H9 (cell line): ENCODE data around the gene TENM4. TPM values are rescaled to one million over a fixed set of nuclear protein-coding genes. Genes with fewer than 3 reads are reported as not detected.

Experiments used
- DNase-seq: peaks from one replicate; pipeline ENCODE4 v3.0.0-alpha.2; 2017
- H2AFZ ChIP-seq: one replicate; pipeline ENCODE4 v1.6.1; 2013; ENCODE audit warnings: mild to moderate bottlenecking, low read length, control low read depth, moderate library complexity
- H2AK5ac ChIP-seq: 2 replicates; pipeline ENCODE4 v1.6.1; 2013; ENCODE audit warnings: low read length, control low read depth, mixed read lengths; ENCODE audit not compliant: insufficient read length
- H2BK120ac ChIP-seq: one replicate; pipeline ENCODE4 v1.6.1; 2013; ENCODE audit warnings: low read depth, mild to moderate bottlenecking, low read length, control low read depth, inconsistent platforms; ENCODE audit not compliant: poor library complexity, severe bottlenecking
- H2BK12ac ChIP-seq: 2 replicates; pipeline ENCODE4 v1.6.1; 2013; ENCODE audit warnings: low read length, control low read depth, mixed read lengths, low read depth; ENCODE audit not compliant: insufficient read length
- H2BK15ac ChIP-seq: 2 replicates; pipeline ENCODE4 v1.6.1; 2013; ENCODE audit warnings: low read depth, low read length, control low read depth
- H2BK20ac ChIP-seq: one replicate; pipeline ENCODE4 v1.6.1; 2013; ENCODE audit warnings: low read depth, mild to moderate bottlenecking, low read length, control low read depth, inconsistent platforms; ENCODE audit not compliant: poor library complexity, severe bottlenecking
- H2BK5ac ChIP-seq: 2 replicates; pipeline ENCODE4 v1.6.1; 2013; ENCODE audit warnings: low read length, control low read depth, mixed read lengths; ENCODE audit not compliant: insufficient read length
- H3K14ac ChIP-seq: 2 replicates; pipeline ENCODE4 v1.6.1; 2013; ENCODE audit warnings: low read length, control low read depth; ENCODE audit not compliant: insufficient read depth
- H3K18ac ChIP-seq: 2 replicates; pipeline ENCODE4 v1.6.1; 2013; ENCODE audit warnings: low read depth, mild to moderate bottlenecking, mixed read lengths, low read length, control low read depth; ENCODE audit not compliant: insufficient read length
- H3K23ac ChIP-seq: 2 replicates; pipeline ENCODE4 v1.6.1; 2013; ENCODE audit warnings: low read length, control low read depth, mixed read lengths, low read depth; ENCODE audit not compliant: insufficient read length
- H3K23me2 ChIP-seq: 2 replicates; pipeline ENCODE4 v1.6.1; 2013; ENCODE audit warnings: low read depth, mild to moderate bottlenecking, mixed read lengths, low read length, control low read depth; ENCODE audit not compliant: insufficient read length, poor library complexity, severe bottlenecking
- H3K27ac ChIP-seq: 2 replicates; pipeline ENCODE4 v1.5.1; 2013; ENCODE audit warnings: low read length, control low read depth, mixed read lengths, low read depth; ENCODE audit not compliant: insufficient read length
- H3K27me3 ChIP-seq: 2 replicates; pipeline ENCODE4 v1.6.1; 2013; ENCODE audit warnings: low read length, control low read depth, inconsistent platforms; ENCODE audit not compliant: insufficient read depth
- H3K4ac ChIP-seq: 2 replicates; pipeline ENCODE4 v1.6.1; 2013; ENCODE audit warnings: low read depth, mild to moderate bottlenecking, control low read depth, inconsistent platforms, low read length, moderate library complexity
- H3K4me1 ChIP-seq: 2 replicates; pipeline ENCODE4 v1.6.1; 2013; ENCODE audit warnings: low read length, control low read depth, inconsistent platforms; ENCODE audit not compliant: insufficient read depth
- H3K4me2 ChIP-seq: 2 replicates; pipeline ENCODE4 v1.6.1; 2013; ENCODE audit warnings: low read length, control low read depth, mixed read lengths; ENCODE audit not compliant: insufficient read length, insufficient read depth
- H3K56ac ChIP-seq: 2 replicates; pipeline ENCODE4 v1.6.1; 2013; ENCODE audit warnings: low read depth, mild to moderate bottlenecking, mixed read lengths, low read length, control low read depth; ENCODE audit not compliant: insufficient read length
- H3K79me1 ChIP-seq: 2 replicates; pipeline ENCODE4 v1.6.1; 2013; ENCODE audit warnings: low read depth, mild to moderate bottlenecking, moderate library complexity, low read length, control low read depth, inconsistent platforms; ENCODE audit not compliant: insufficient read depth, poor library complexity, severe bottlenecking
- H3K79me2 ChIP-seq: 2 replicates; pipeline ENCODE4 v1.6.1; 2013; ENCODE audit warnings: low read length, control low read depth, inconsistent platforms; ENCODE audit not compliant: insufficient read depth
- H3K9ac ChIP-seq: 2 replicates; pipeline ENCODE4 v1.6.1; 2013; ENCODE audit warnings: low read length, control low read depth, mixed read lengths; ENCODE audit not compliant: insufficient read length; ENCODE audit errors: extremely low read depth
- H3K9me3 ChIP-seq: one replicate; pipeline ENCODE4 v1.6.1; 2013; ENCODE audit warnings: low read depth, low read length, inconsistent platforms; ENCODE audit not compliant: control insufficient read depth
- H3T11ph ChIP-seq: one replicate; pipeline ENCODE4 v1.6.1; 2013; ENCODE audit warnings: mild to moderate bottlenecking, low read length, control low read depth, inconsistent platforms
- H4K20me1 ChIP-seq: one replicate; pipeline ENCODE4 v1.6.1; 2013; ENCODE audit not compliant: control insufficient read depth, insufficient read length, insufficient read depth
- H4K5ac ChIP-seq: 2 replicates; pipeline ENCODE4 v1.6.1; 2013; ENCODE audit warnings: low read depth, mild to moderate bottlenecking, mixed read lengths, low read length, control low read depth; ENCODE audit not compliant: insufficient read length
- H4K8ac ChIP-seq: replicated peaks from 2 replicates; pipeline ENCODE4 v1.6.1; 2013; ENCODE audit warnings: low read length, control low read depth, mixed read lengths, low read depth; ENCODE audit not compliant: insufficient read length
- H4K91ac ChIP-seq: 2 replicates; pipeline ENCODE4 v1.6.1; 2013; ENCODE audit warnings: low read depth, mild to moderate bottlenecking, moderate library complexity, mixed read lengths, low read length, control low read depth; ENCODE audit not compliant: insufficient read length
- H3K27ac Mint-ChIP-seq, 3 experiments: 2 replicates in 2 of 3; 3 replicates in 1 of 3; pipeline ENCODE4 v1.8.0; 2020 to 2021; ENCODE audit warnings: mixed read lengths in 3 of 3, mild to moderate bottlenecking in 1 of 3, moderate library complexity in 1 of 3
- H3K27me3 Mint-ChIP-seq: 2 replicates; pipeline ENCODE4 v1.8.0; 2021; ENCODE audit warnings: low read depth, mild to moderate bottlenecking, moderate library complexity, mixed read lengths
- H3K36me3 Mint-ChIP-seq, 3 experiments: 2 replicates in 2 of 3; 3 replicates in 1 of 3; pipeline ENCODE4 v1.8.0; 2020 to 2021; ENCODE audit warnings: low read depth in 3 of 3, mixed read lengths in 3 of 3; ENCODE audit not compliant: insufficient read depth in 1 of 3
- H3K4me1 Mint-ChIP-seq, 2 experiments: 2 replicates each; pipeline ENCODE4 v1.8.0; 2020; ENCODE audit warnings: mixed read lengths in 2 of 2
- H3K4me3 Mint-ChIP-seq, 2 experiments: 2 replicates in 1 of 2; 3 replicates in 1 of 2; pipeline ENCODE4 v1.8.0; 2020 to 2021; ENCODE audit warnings: mild to moderate bottlenecking in 2 of 2, mixed read lengths in 2 of 2, moderate library complexity in 1 of 2
- H3K9me3 Mint-ChIP-seq, 2 experiments: 2 replicates in 1 of 2; 3 replicates in 1 of 2; pipeline ENCODE4 v1.8.0; 2020; ENCODE audit warnings: mild to moderate bottlenecking in 2 of 2, mixed read lengths in 2 of 2, moderate library complexity in 1 of 2
- CTCF ChIP-seq: fragments of 200-600 bp; sonication (generic); conservative IDR thresholded peaks from 3 replicates; pipeline ENCODE4 v1.8.0; 2021; ENCODE audit warnings: antibody characterized with exemption, mild to moderate bottlenecking
- WGBS: extraction: QIAGEN DNeasy Blood & Tissue Kit; methylation state at CpG from one replicate; pipeline ENCODE4 v1.1.7; 2013; ENCODE audit warnings: missing lambda C conversion rate, low lambda C conversion rate, mixed read lengths; ENCODE audit not compliant: insufficient read length; ENCODE audit errors: extremely low coverage; 5-methylcytosine and 5-hydroxymethylcytosine counted together
- total RNA-seq: library from RNA; stranded (reverse); gene quantifications from 2 replicates; pipeline ENCODE4 v1.2.1, GENCODE V29; 2021

TENM4 gene
- total RNA-seq, 1 experiment from 2014 or later, result 4.6 TPM

- no peak overlapping the region for H2AFZ ChIP-seq
- no peaks in the 10 kb centered on the region for H3K27me3 ChIP-seq
- Mint-ChIP-seq H3K27me3 (peaks cover 5% of the 10 kb centered on the region), H3K27ac (no peak overlapping the region; a peak in 1 of 7 replicates), H3K36me3 (no peaks in the 10 kb centered on the region), H3K9me3 (no peaks in the 10 kb centered on the region; a peak in 1 of 5 replicates), H3K4me3 (no peak overlapping the region), H3K4me1 (peaks cover 4 to 5% of the 10 kb centered on the region in 2 experiments)
- DNase-seq, result no peak
- H3T11ph ChIP-seq, result no peak overlapping the region
- H2BK12ac ChIP-seq, result no peak overlapping the region
- no CpG with 5 or more reads among the region's 9 CpGs for WGBS
- H3K27ac ChIP-seq, result no peak overlapping the region
- H3K9ac ChIP-seq, result no peak overlapping the region
- H4K5ac ChIP-seq, result no peak overlapping the region
- H3K4ac ChIP-seq, result no peak overlapping the region
- no peak overlapping the region for H2BK15ac ChIP-seq
- no peaks in the 10 kb centered on the region for H3K9me3 ChIP-seq
- no peak overlapping the region for H2AK5ac ChIP-seq
- no peaks in the 10 kb centered on the region for H3K79me1 ChIP-seq
- H4K91ac ChIP-seq, result no peak overlapping the region
- no peak overlapping the region for H3K18ac ChIP-seq
- H3K4me2 ChIP-seq, result no peak overlapping the region
- no peak overlapping the region for H3K23ac ChIP-seq
- H3K23me2 ChIP-seq, result no peaks in the 10 kb centered on the region
- H3K79me2 ChIP-seq, result no peaks in the 10 kb centered on the region
- no peaks in the 10 kb centered on the region for H3K4me1 ChIP-seq
- H3K14ac ChIP-seq, result no peak overlapping the region
- no peak overlapping the region for H4K8ac ChIP-seq
- H2BK5ac ChIP-seq, result no peak overlapping the region
- TF ChIP-seq CTCF, result no peak
- H3K56ac ChIP-seq, result no peak overlapping the region
- H2BK20ac ChIP-seq, result no peak overlapping the region
- H4K20me1 ChIP-seq, result no peaks in the 10 kb centered on the region
- no peak overlapping the region for H2BK120ac ChIP-seq
Measured at GRCh38 chr11:78990261-78990660, 450.6 kb downstream of the TENM4 start.
